Measurements from ENCODE around the gene PDIA6. TPM values are rescaled to one million over a fixed set of nuclear protein-coding genes. Genes with fewer than 3 reads are reported as not detected.
"Not testable (repeated sequence)": the region's sequence is repeated elsewhere in the genome, so short reads cannot be mapped to it uniquely, and the experiment has no call there.

Gene PDIA6
- total RNA-seq, 1 donor from 2014 or later = 205 TPM

DNA sequence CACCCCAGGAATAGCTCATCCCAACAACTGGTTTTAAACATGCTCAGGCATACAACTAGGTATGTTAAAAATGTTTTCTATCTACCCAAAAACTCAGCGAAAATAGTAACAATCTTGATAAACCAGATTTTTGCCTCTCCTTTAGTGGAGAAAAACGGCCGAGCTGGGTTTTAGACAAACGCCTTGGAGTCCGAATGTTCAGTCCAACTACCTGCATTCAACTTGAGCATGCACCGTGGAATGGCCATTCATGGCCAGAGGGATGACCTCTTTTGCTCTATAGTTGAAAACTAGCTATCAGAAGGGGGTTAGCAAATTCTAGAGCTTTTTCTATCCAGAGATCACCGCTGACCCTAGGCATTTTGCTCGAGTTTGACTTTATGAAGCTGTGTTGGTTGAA, 30.8 kb downstream of the PDIA6 start:
- H3K9me3 Mint-ChIP-seq (ENCODE audit: unreplicated experiment) = no peaks in the 10 kb centered on the region
- no peak overlapping the region for H3K27ac Mint-ChIP-seq (ENCODE audit: unreplicated experiment)
- peaks cover 46% of the 10 kb centered on the region for H3K36me3 Mint-ChIP-seq (ENCODE audit: unreplicated experiment)
- no peak overlapping the region for H3K4me3 Mint-ChIP-seq (ENCODE audit: unreplicated experiment)
- H3K27me3 Mint-ChIP-seq (ENCODE audit: unreplicated experiment) = no peaks in the 10 kb centered on the region
- H3K4me1 Mint-ChIP-seq (ENCODE audit: unreplicated experiment) = peaks cover 7% of the 10 kb centered on the region
- no peak for DNase-seq (ENCODE audit: extremely low spot score, unreplicated experiment)
- TF ChIP-seq, protein P1, sequence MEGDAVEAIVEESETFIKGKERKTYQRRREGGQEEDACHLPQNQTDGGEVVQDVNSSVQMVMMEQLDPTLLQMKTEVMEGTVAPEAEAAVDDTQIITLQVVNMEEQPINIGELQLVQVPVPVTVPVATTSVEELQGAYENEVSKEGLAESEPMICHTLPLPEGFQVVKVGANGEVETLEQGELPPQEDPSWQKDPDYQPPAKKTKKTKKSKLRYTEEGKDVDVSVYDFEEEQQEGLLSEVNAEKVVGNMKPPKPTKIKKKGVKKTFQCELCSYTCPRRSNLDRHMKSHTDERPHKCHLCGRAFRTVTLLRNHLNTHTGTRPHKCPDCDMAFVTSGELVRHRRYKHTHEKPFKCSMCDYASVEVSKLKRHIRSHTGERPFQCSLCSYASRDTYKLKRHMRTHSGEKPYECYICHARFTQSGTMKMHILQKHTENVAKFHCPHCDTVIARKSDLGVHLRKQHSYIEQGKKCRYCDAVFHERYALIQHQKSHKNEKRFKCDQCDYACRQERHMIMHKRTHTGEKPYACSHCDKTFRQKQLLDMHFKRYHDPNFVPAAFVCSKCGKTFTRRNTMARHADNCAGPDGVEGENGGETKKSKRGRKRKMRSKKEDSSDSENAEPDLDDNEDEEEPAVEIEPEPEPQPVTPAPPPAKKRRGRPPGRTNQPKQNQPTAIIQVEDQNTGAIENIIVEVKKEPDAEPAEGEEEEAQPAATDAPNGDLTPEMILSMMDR (IDR thresholded peaks at IDR 0.05) = no peak

DNA sequence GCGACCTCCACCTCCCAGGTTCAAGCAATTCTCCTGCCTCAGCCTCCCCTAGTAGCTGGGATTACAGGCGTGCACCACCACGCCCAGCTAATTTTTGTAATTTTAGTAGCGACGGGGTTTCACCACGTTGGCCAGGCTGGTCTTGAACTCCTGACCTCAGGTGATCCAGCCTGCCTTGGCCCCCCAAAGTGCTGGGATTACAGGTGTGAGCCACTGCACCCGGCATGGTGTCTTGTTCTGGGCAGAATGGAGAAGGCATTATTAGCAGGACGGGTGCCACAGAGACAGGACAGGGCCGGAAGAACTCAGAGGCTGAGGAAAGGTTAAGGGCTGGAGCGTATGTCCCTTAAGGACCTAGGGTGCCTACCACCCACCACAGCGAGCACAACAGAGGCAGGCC, 31.8 kb downstream of the PDIA6 start:
- H3K27me3 Mint-ChIP-seq (ENCODE audit: unreplicated experiment); H3K27ac Mint-ChIP-seq (ENCODE audit: unreplicated experiment); H3K4me3 Mint-ChIP-seq (ENCODE audit: unreplicated experiment); H3K9me3 Mint-ChIP-seq (ENCODE audit: unreplicated experiment); H3K4me1 Mint-ChIP-seq (ENCODE audit: unreplicated experiment); DNase-seq (ENCODE audit: extremely low spot score, unreplicated experiment): not testable (repeated sequence)
- H3K36me3 Mint-ChIP-seq (ENCODE audit: unreplicated experiment) = peaks cover 39% of the 10 kb centered on the region

DNA sequence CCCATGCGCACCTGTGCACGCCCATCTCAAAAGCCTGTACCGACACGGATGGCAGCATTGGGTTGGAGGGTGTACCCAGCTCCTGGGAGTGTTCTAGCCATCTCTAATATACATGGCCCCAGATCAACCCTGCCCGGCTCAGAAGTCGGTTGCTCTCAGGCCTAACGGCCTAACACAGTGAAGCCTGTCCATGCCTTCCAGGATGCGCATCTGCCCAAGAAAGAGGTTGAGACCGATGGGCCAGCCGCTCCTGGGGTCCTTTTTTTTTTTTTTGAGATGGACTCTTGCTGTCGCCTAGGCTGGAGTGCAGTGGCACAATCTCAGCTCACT, 32.1 kb downstream of the PDIA6 start:
- H3K27me3 Mint-ChIP-seq (ENCODE audit: unreplicated experiment) = no peaks in the 10 kb centered on the region
- TF ChIP-seq, protein P1 (IDR thresholded peaks at IDR 0.05) = no peak
- no peak overlapping the region for H3K27ac Mint-ChIP-seq (ENCODE audit: unreplicated experiment)
- peaks cover 7% of the 10 kb centered on the region for H3K4me1 Mint-ChIP-seq (ENCODE audit: unreplicated experiment)
- no peak overlapping the region for H3K4me3 Mint-ChIP-seq (ENCODE audit: unreplicated experiment)
- H3K36me3 Mint-ChIP-seq (ENCODE audit: unreplicated experiment) = peaks cover 39% of the 10 kb centered on the region
- no peak for DNase-seq (ENCODE audit: extremely low spot score, unreplicated experiment)
- no peaks in the 10 kb centered on the region for H3K9me3 Mint-ChIP-seq (ENCODE audit: unreplicated experiment)

DNA sequence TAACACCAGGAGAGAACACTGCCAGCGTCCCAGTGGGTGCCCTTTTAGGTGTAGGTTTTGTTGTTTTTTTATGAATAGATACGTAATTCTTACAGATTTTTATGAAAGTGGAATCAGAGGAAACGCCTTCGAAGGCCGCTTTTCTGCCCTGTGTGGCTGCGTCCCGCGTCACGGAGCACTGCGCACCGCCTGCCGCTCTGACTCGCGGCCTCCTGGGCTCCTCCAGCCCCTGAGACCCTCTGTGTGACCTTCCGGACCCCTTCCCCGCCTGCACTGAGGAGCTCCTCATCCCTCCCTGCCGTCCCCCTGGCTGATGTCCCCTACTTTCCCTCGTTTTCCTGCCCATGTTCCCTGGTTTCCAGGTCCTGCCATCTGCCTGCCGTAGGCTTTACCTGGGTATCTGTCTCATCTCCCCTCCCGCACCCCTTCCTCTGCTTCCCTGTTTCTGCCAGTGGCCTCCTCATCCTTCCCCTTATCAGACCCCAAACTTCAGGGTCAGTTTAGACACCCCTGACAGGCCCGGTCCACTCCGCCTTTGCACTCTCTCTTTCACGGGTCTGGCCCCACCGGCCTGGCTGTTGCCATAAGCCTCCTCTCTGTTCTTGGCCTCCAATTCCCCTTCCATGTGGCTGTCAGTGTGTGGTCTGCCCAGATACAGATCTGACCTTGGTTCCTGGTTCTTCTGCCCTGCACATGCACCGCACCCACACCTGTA, 32.7 kb downstream of the PDIA6 start:
- H3K4me1 Mint-ChIP-seq (ENCODE audit: unreplicated experiment) = peaks cover 7% of the 10 kb centered on the region
- H3K9me3 Mint-ChIP-seq (ENCODE audit: unreplicated experiment) = no peaks in the 10 kb centered on the region
- DNase-seq (ENCODE audit: extremely low spot score, unreplicated experiment) = no peak
- H3K27me3 Mint-ChIP-seq (ENCODE audit: unreplicated experiment) = no peaks in the 10 kb centered on the region
- no peak overlapping the region for H3K4me3 Mint-ChIP-seq (ENCODE audit: unreplicated experiment)
- H3K36me3 Mint-ChIP-seq (ENCODE audit: unreplicated experiment) = peaks cover 39% of the 10 kb centered on the region
- no peak overlapping the region for H3K27ac Mint-ChIP-seq (ENCODE audit: unreplicated experiment)
- TF ChIP-seq, protein P1 (IDR thresholded peaks at IDR 0.05) = no peak

DNA sequence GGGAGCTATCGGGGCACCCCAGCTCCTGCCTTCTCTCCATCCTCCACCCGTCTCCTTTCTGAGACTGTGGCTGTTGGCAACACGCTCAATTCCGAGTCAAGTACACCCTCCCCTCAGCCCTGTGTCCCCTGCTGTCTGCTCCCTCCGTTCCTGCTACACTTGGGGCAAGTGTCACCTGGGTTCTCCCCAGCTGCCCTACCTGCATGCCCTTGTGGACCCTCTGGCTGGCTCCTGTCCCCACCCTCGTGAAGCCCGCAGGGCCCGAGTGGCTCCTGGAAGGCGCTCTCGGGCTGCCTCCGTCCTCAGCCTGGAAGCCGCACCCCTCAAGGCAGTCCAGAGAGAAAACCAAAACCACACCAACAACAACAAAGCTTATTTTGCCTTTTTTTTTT, 33.9 kb downstream of the PDIA6 start:
- no peak for DNase-seq (ENCODE audit: extremely low spot score, unreplicated experiment)
- Mint-ChIP-seq H3K4me3 (ENCODE audit: unreplicated experiment) (no peak overlapping the region), H3K9me3 (ENCODE audit: unreplicated experiment) (no peaks in the 10 kb centered on the region), H3K36me3 (ENCODE audit: unreplicated experiment) (peaks cover 29% of the 10 kb centered on the region), H3K4me1 (ENCODE audit: unreplicated experiment) (peaks cover 6% of the 10 kb centered on the region), H3K27ac (ENCODE audit: unreplicated experiment) (no peak overlapping the region), H3K27me3 (ENCODE audit: unreplicated experiment) (no peaks in the 10 kb centered on the region)
- TF ChIP-seq, protein P1 (IDR thresholded peaks at IDR 0.05) = no peak

Data from osteocyte (in vitro differentiated cells).